ENCODE data around the gene TMEM259.
A peak's percentile ranks its signal among the peaks of the same experiment; 100 is the strongest.
"Not testable (repeated sequence)": the region's sequence is repeated elsewhere in the genome, so short reads cannot be mapped to it uniquely, and the experiment has no call there.

Gene TMEM259

GRCh38 chr19:1041272-1041834 lies 20.4 kb upstream of the TMEM259 start:
- intact Hi-C loops (cut with DNase I): loop anchor here (2.0 to 10.0 kb wide), 2 partner anchors 21 to 53 kb away; partner anchors contain the start of genes POLR2E, RNU6-2 and TMEM259

GRCh38 chr19:1040476-1041271 lies 19.8 kb upstream of the TMEM259 start:
- DNase-seq: peak; percentile 87 to 99 (median 95)
- intact Hi-C loops (cut with DNase I): loop anchor here (2.0 to 10.0 kb wide), 2 partner anchors 20 to 54 kb away; partner anchors contain the start of genes POLR2E, RNU6-2 and TMEM259

More at GRCh38 chr19:1041272-1041834, 20.4 kb upstream of the TMEM259 start:
- DNase-seq: no peak

- intact Hi-C loops (cut with DNase I): loop anchor here (2.0 to 10.0 kb wide), 2 partner anchors 19 to 55 kb away; partner anchors contain the start of genes POLR2E, RNU6-2 and TMEM259
- peak; percentile 93 to 100 (median 98) for DNase-seq
Observed at GRCh38 chr19:1039646-1040475, 18.9 kb upstream of the TMEM259 start, which contains the start of gene ABCA7. TSS of gene ABCA7 (plus strand) at chr19:1040107. CDS start at chr19:1041362, 1,255 bp downstream.

- intact Hi-C loops (cut with DNase I): no loop called here
- no peak for DNase-seq
Observed at GRCh38 chr19:1038978-1039645, 18.2 kb upstream of the TMEM259 start.

GRCh38 chr19:1037621-1038064 lies 16.7 kb upstream of the TMEM259 start:
- intact Hi-C loops (cut with DNase I): no loop called here
- DNase-seq: no peak

GRCh38 chr19:1035998-1036621 lies 15.2 kb upstream of the TMEM259 start:
- no peak for DNase-seq
- intact Hi-C loops (cut with DNase I): no loop called here

- DNase-seq: no peak
- intact Hi-C loops (cut with DNase I): no loop called here
Observed at GRCh38 chr19:1032264-1032867, 11.4 kb upstream of the TMEM259 start.

- intact Hi-C loops (cut with DNase I): no loop called here
Observed at GRCh38 chr19:1028062-1028926, 7.4 kb upstream of the TMEM259 start.

GRCh38 chr19:1027650-1028061 lies 6.7 kb upstream of the TMEM259 start:
- no peak for DNase-seq
- intact Hi-C loops (cut with DNase I): no loop called here

More at GRCh38 chr19:1028062-1028926, 7.4 kb upstream of the TMEM259 start:
- DNase-seq: no peak

- no peak for DNase-seq
Observed at GRCh38 chr19:1026783-1027649, 6.1 kb upstream of the TMEM259 start.

GRCh38 chr19:1025960-1026782 lies 5.2 kb upstream of the TMEM259 start, which contains the start of gene CNN2:
TSS of gene CNN2 (plus strand) at chr19:1026608. CDS start at chr19:1026662, 54 bp downstream.
- intact Hi-C loops (cut with DNase I): no loop called here
- DNase-seq: peak in 2 of 10 donors; percentile 28 to 46

More at GRCh38 chr19:1026783-1027649, 6.1 kb upstream of the TMEM259 start:
- intact Hi-C loops (cut with DNase I): no loop called here

GRCh38 chr19:1025080-1025479 lies 4.2 kb upstream of the TMEM259 start:
- intact Hi-C loops (cut with DNase I); DNase-seq: not testable (repeated sequence)

- DNase-seq; intact Hi-C loops (cut with DNase I): not testable (repeated sequence)
Observed at GRCh38 chr19:1023883-1024188, 2.9 kb upstream of the TMEM259 start.

- DNase-seq: no peak
- intact Hi-C loops (cut with DNase I): loop anchor here (2.0 kb wide), 1 partner anchor 21 kb away; the partner anchor contains the start of gene ABCA7
Observed at GRCh38 chr19:1019980-1020867, 699 bp downstream of the TMEM259 start.

GRCh38 chr19:1019616-1019961 lies 1.3 kb downstream of the TMEM259 start:
- DNase-seq: no peak
- intact Hi-C loops (cut with DNase I): no loop called here
